HPDE6-E6E7 (cell line): ENCODE results near the gene MAGEC3.

ENCODE experiments used
- DNase-seq: peaks from one replicate; pipeline ENCODE4 v3.0.0; 2011; ENCODE audit warnings: missing footprints; ENCODE audit errors: extremely low spot score

MAGEC3 gene

DNA sequence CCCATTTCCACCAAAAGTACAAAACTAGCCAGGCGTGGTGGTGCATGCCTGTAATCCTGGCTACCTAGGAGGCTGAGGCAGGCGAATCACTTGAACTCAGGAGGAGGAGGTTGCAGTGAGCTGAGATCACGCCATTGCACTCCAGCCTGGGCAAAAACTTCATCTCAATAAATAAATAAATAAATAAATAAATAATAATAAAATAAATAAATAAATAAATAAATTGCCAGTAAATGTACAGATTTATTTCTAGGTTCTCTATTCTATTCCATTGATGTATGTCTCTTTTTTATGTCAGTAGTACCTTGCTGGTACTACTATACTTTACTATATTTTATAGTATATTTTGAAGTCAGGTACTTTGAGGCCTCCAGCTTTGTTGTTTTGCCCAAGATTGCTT lies 109.2 kb downstream of the MAGEC3 start:
- DNase-seq, result no peak
